Neuronal stem cell (in vitro differentiated cells): Measurements from ENCODE around the gene FBXO42.

ENCODE experiments used
- DNase-seq: peaks from one replicate; pipeline ENCODE4 v3.0.0-alpha.2; 2013; ENCODE audit warnings: low spot score
- H2AFZ ChIP-seq: one replicate; pipeline ENCODE4 v1.6.1; 2013; ENCODE audit warnings: mild to moderate bottlenecking, low read length, inconsistent platforms
- H2AK5ac ChIP-seq: 2 replicates; pipeline ENCODE4 v1.6.1; 2013; ENCODE audit warnings: low read depth, mild to moderate bottlenecking, inconsistent platforms, low read length, moderate library complexity, mixed read lengths
- H2BK120ac ChIP-seq: 2 replicates; pipeline ENCODE4 v1.6.1; 2013; ENCODE audit warnings: low read depth, mild to moderate bottlenecking, inconsistent platforms, low read length, moderate library complexity, mixed read lengths
- H2BK12ac ChIP-seq: one replicate; pipeline ENCODE4 v1.6.1; 2013; ENCODE audit warnings: low read length, inconsistent platforms
- H2BK15ac ChIP-seq: 2 replicates; pipeline ENCODE4 v1.6.1; 2013; ENCODE audit warnings: mild to moderate bottlenecking, low read length, inconsistent platforms, mixed read lengths
- H2BK5ac ChIP-seq: one replicate; pipeline ENCODE4 v1.6.1; 2013; ENCODE audit warnings: inconsistent platforms, mild to moderate bottlenecking, low read length, moderate library complexity
- H3K14ac ChIP-seq: one replicate; pipeline ENCODE4 v1.6.1; 2013; ENCODE audit warnings: low read length, inconsistent platforms
- H3K18ac ChIP-seq: 2 replicates; pipeline ENCODE4 v1.6.1; 2013; ENCODE audit warnings: low read length, inconsistent platforms
- H3K23ac ChIP-seq: 2 replicates; pipeline ENCODE4 v1.6.1; 2013; ENCODE audit warnings: low read depth, mild to moderate bottlenecking, mixed read lengths, low read length, inconsistent platforms; ENCODE audit not compliant: poor library complexity
- H3K27ac ChIP-seq: replicated peaks from 3 replicates; pipeline ENCODE4 v1.5.1; 2013; ENCODE audit warnings: low read length, inconsistent platforms
- H3K27me3 ChIP-seq, 3 experiments: 2 replicates each; pipeline ENCODE4 v1.6.1; 2013; ENCODE audit warnings: low read length in 3 of 3, mild to moderate bottlenecking in 2 of 3, inconsistent platforms in 1 of 3, low read depth in 1 of 3, mixed read lengths in 1 of 3, moderate library complexity in 1 of 3; ENCODE audit not compliant: control insufficient read depth in 3 of 3, insufficient read depth in 3 of 3
- H3K36me3 ChIP-seq, 2 donors: replicated peaks in 1 of 2; 2 replicates each; pipeline ENCODE4 v1.6.1; 2013; ENCODE audit warnings: low read length in 2 of 2; ENCODE audit not compliant: control insufficient read depth in 2 of 2, insufficient read depth in 2 of 2
- H3K4ac ChIP-seq: 2 replicates; pipeline ENCODE4 v1.6.1; 2013; ENCODE audit warnings: inconsistent platforms, mild to moderate bottlenecking, low read length, moderate library complexity
- H3K4me1 ChIP-seq, 2 donors: 1 replicate in 1 of 2; 2 replicates in 1 of 2; pipeline ENCODE4 v1.6.1; 2013; ENCODE audit warnings: low read length in 2 of 2, low read depth in 1 of 2; ENCODE audit not compliant: control insufficient read depth in 2 of 2, insufficient read depth in 1 of 2
- H3K4me2 ChIP-seq: one replicate; pipeline ENCODE4 v1.6.1; 2013; ENCODE audit warnings: mild to moderate bottlenecking, low read length, inconsistent platforms; ENCODE audit not compliant: insufficient read depth, poor library complexity, severe bottlenecking
- H3K4me3 ChIP-seq, 2 donors: 2 replicates each; pipeline ENCODE4 v1.5.1; 2013; ENCODE audit warnings: low read length in 2 of 2, mild to moderate bottlenecking in 2 of 2, inconsistent platforms in 1 of 2, moderate library complexity in 1 of 2
- H3K79me1 ChIP-seq: one replicate; pipeline ENCODE4 v1.6.1; 2013; ENCODE audit warnings: low read depth, mild to moderate bottlenecking, inconsistent platforms, low read length, moderate library complexity
- H3K9ac ChIP-seq: one replicate; pipeline ENCODE4 v1.6.1; 2013; ENCODE audit warnings: mild to moderate bottlenecking, low read depth, low read length, inconsistent platforms; ENCODE audit not compliant: poor library complexity
- H3K9me3 ChIP-seq, 2 donors: replicated peaks in 1 of 2; 2 replicates each; pipeline versions ENCODE3 to v1.6.1; 2013; ENCODE audit warnings: low read length in 2 of 2, mild to moderate bottlenecking in 2 of 2, inconsistent platforms in 1 of 2, low read depth in 1 of 2, mixed read lengths in 1 of 2, moderate library complexity in 1 of 2; ENCODE audit not compliant: control insufficient read depth in 2 of 2, insufficient read depth in 1 of 2
- H4K8ac ChIP-seq: one replicate; pipeline ENCODE4 v1.6.1; 2013; ENCODE audit warnings: low read depth, mild to moderate bottlenecking, inconsistent platforms, low read length, moderate library complexity
- H4K91ac ChIP-seq: one replicate; pipeline ENCODE4 v1.6.1; 2013; ENCODE audit warnings: low read length, low read depth, mild to moderate bottlenecking, inconsistent platforms; ENCODE audit not compliant: poor library complexity
- WGBS, 2 donors: extraction: QIAGEN DNeasy Blood & Tissue Kit; methylation state at CpG; one replicate each; pipeline ENCODE4 v1.1.7; 2013; ENCODE audit warnings: missing lambda C conversion rate in 2 of 2, mixed read lengths in 1 of 2; ENCODE audit not compliant: insufficient read length in 2 of 2, insufficient replicate concordance in 1 of 2; ENCODE audit errors: extremely low coverage in 2 of 2; 5-methylcytosine and 5-hydroxymethylcytosine counted together

Gene FBXO42

DNA sequence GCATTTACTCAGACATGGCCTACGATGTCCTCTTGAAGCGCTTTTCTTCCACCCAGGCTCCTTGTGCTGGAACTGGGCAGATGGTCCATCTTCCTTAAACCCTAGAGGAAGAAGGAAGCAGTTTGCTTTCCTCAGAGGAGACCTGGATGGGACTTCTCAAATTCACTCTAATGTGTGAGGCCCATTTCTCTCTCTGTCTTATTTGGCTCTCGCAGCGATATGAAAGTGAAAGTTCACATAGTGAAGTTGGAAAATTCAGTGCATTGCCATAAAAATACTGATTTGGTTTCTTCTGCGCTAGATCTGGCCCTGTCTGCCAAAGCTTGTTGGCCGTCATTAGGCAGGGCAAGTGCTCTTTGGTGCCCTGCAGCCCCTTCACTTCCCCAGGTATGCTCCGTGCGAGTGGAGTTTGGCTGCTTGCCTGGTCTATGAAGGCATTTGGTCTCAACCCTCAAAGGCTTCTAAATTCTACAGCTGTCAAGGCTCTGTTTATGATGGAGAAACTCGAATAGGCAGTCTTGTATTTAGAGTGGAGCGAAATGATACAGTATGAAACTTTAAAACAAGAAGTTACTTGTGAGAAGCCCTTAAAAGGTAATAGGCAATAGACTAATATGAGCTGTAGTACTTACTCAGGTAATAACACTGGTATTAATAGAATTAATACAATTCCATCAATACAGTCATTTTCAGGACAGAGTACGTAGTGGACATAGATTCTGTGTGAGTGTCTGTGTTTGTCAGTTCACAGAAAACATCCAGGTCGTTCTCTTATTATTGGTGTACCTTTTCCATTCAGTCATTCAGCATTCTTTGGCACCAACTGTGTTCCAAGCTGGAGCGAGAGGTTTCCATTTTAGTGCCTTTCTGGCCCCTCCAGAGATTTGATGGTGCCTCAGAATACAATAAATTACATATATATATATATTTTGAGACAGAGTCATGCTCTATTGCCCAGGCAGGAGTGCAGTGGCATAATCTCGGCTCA, 35.2 kb upstream of the FBXO42 start:
- H3K4me1 ChIP-seq: peaks cover 3 to 6% of the 10 kb centered on the region in 2 donors
- no peaks in the 10 kb centered on the region for H3K9me3 ChIP-seq
- no peak overlapping the region for H2AK5ac ChIP-seq
- H3K27ac ChIP-seq: no peak overlapping the region
- no peak overlapping the region for H3K14ac ChIP-seq
- no peak overlapping the region for H2BK120ac ChIP-seq
- no peak overlapping the region for H4K8ac ChIP-seq
- H3K18ac ChIP-seq: no peak overlapping the region
- WGBS, 2 donors: no CpG with 5 or more reads among the region's 14 CpGs
- no peak overlapping the region for H3K4me3 ChIP-seq
- no peaks in the 10 kb centered on the region for H3K27me3 ChIP-seq
- H3K36me3 ChIP-seq: peaks cover 4 to 51% of the 10 kb centered on the region in 2 donors
- H3K4ac ChIP-seq: no peak overlapping the region
- no peak overlapping the region for H2BK15ac ChIP-seq
- no peak overlapping the region for H4K91ac ChIP-seq
- no peak for DNase-seq
- H3K4me2 ChIP-seq: no peak overlapping the region
- no peak overlapping the region for H2BK12ac ChIP-seq
- H3K79me1 ChIP-seq: peaks cover 11% of the 10 kb centered on the region
- no peak overlapping the region for H3K23ac ChIP-seq
- H3K9ac ChIP-seq: no peak overlapping the region
- no peak overlapping the region for H2AFZ ChIP-seq
- no peak overlapping the region for H2BK5ac ChIP-seq

- H4K8ac ChIP-seq: no peak overlapping the region
- H2BK15ac ChIP-seq: no peak overlapping the region
- H3K4ac ChIP-seq: no peak overlapping the region
- no peak overlapping the region for H3K27ac ChIP-seq
- H3K4me2 ChIP-seq: no peak overlapping the region
- H3K4me1 ChIP-seq: peaks cover 0 to 6% of the 10 kb centered on the region in 2 donors
- H3K79me1 ChIP-seq: peaks cover 9% of the 10 kb centered on the region
- H2BK12ac ChIP-seq: no peak overlapping the region
- H3K23ac ChIP-seq: no peak overlapping the region
- no peak overlapping the region for H4K91ac ChIP-seq
- no peak overlapping the region for H2BK120ac ChIP-seq
- no peak overlapping the region for H3K14ac ChIP-seq
- no peak overlapping the region for H2AFZ ChIP-seq
- peaks cover 4 to 46% of the 10 kb centered on the region in 2 donors for H3K36me3 ChIP-seq
- no peaks in the 10 kb centered on the region for H3K27me3 ChIP-seq
- no peak overlapping the region for H2BK5ac ChIP-seq
- H2AK5ac ChIP-seq: no peak overlapping the region
- no CpG with 5 or more reads among the region's 5 CpGs for WGBS, 2 donors
- no peak for DNase-seq
- no peaks in the 10 kb centered on the region for H3K9me3 ChIP-seq
- H3K4me3 ChIP-seq: no peak overlapping the region
- no peak overlapping the region for H3K18ac ChIP-seq
- H3K9ac ChIP-seq: no peak overlapping the region
Measured at GRCh38 chr1:16386454-16387113, 34.3 kb upstream of the FBXO42 start.

GRCh38 chr1:16385659-16386453, 33.6 kb upstream of the FBXO42 start:
- H3K4me1 ChIP-seq: peaks cover 0 to 4% of the 10 kb centered on the region in 2 donors

More at GRCh38 chr1:16385659-16386453, 33.6 kb upstream of the FBXO42 start:
- Histone ChIP-seq H2AK5ac (no peak overlapping the region), H2BK5ac (no peak overlapping the region), H2AFZ (no peak overlapping the region), H4K91ac (no peak overlapping the region), H3K36me3 (peaks cover 2 to 40% of the 10 kb centered on the region in 2 donors), H3K27me3 (no peaks in the 10 kb centered on the region), H2BK12ac (no peak overlapping the region), H3K23ac (no peak overlapping the region), H3K79me1 (peaks cover 9% of the 10 kb centered on the region), H3K14ac (no peak overlapping the region), H3K9ac (no peak overlapping the region), H3K27ac (no peak overlapping the region), H3K4ac (no peak overlapping the region), H2BK15ac (no peak overlapping the region), H3K18ac (peak overlapping the region; percentile 4), H4K8ac (no peak overlapping the region), H3K4me2 (no peak overlapping the region), H2BK120ac (no peak overlapping the region), H3K4me3 (no peak overlapping the region), H3K9me3 (no peaks in the 10 kb centered on the region)
- WGBS, 2 donors: no CpG with 5 or more reads among the region's 9 CpGs
- no peak for DNase-seq
